KBM-7 (cell line): ENCODE measurements around the gene RIOK1.
"Not testable (repeated sequence)": the region's sequence is repeated elsewhere in the genome, so short reads cannot be mapped to it uniquely, and the experiment has no call there.

Source experiments
- DNase-seq: peaks from one replicate; pipeline ENCODE4 v3.0.0-alpha.2; 2015
- in situ Hi-C: fragments of 300-500 bp; cut with MboI; formaldehyde crosslinking; loops from 2 replicates; pipeline ENCODE4 v1.14.3; 2020; ENCODE audit warnings: low sequenced_read_pairs, low pct_unique_long_range_greater_than_20kb, mixed read lengths

Gene RIOK1

GRCh38 chr6:7389451-7390225 lies at the start of gene RIOK1, which contains the start of gene CAGE1:
RIOK1 (plus strand) TSS chr6:7389808; CDS start chr6:7390003, 195 bp downstream.
CAGE1 (minus strand) TSS chr6:7389742; CDS start chr6:7387173, 2,569 bp downstream.
- DNase-seq, result peak; percentile 97
- in situ Hi-C loops, result no loop called here

- no peak for DNase-seq
- in situ Hi-C loops, result no loop called here
These were observed 48.3 kb upstream of the RIOK1 start for GRCh38 chr6:7341271-7341670.

DNA sequence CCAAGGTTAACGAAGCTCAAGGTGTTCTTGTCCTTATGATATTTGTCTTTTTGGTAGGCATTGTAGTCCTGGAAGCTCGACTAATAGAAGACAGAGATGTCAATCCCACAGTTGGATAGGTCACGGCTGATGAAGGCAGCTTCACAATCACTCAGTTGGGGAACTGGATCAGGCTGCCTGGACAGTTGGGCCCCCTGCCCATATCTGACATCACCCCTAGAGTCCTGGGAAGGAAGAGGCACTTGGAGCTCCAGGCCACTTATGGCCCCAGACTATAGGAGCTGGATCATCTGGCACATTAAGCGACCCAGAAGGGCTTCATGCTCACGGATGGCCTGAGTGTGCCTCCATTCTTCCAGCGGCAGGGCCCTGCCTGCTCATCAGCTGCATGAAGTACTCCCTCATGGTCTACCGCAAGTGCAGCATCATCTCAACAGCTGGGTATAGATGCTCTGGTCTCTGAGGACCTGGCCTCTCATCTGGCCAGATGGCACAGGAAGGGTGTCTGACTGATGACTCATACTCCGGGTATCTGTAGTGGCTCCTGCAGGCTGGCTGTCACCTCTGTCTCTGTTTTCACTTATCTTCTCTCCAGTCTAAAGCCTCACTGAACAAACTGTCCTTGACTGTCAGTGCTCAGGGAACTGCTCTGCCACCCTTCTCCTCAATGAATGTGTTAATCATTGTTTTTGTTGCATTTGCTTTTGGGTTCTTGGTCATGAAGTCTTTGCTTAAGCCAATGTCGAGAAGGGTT lies 47.4 kb upstream of the RIOK1 start:
- DNase-seq, result no peak

DNA sequence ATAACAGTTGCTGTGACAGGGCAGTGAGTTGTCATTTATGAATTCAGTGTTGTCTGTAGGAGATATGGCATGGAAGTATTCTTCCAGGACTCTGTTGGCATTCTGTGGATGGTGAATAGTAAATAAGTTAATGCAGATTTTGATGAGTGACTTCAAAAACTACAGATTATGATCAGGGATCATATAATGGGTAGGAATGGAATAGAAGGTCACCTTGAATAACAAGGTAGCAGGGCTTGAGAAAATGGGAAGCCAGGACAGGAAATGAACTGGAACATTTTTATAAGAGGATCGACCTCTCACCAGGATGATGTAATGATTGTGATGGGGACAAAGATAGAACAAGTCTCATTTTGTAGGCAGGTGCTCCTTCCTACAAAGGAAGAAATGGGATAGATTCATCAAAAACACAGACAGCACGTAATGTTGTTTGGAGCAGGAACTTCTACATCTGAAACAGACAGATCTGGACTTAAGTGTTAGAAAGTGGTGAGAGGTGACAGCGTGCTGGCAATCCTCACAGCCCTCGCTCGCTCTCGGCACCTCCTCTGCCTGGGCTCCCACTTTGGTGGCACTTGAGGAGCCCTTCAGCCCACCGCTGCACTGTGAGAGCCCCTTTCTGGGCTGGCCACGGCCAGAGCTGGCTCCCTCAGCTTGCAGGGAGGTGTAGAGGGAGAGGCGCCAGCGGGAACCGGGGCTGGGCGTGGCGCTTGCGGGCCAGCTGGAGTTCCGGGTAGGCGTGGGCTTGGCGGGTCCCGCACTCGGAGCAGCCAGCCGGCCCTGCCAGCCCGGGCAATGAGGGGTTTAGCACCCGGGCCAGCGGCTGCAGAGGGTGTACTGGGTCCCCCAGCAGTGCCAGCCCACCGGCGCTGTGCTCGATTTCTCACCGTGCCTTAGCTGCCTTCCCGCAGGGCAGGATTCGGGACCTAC lies 45.8 kb upstream of the RIOK1 start:
- peak; percentile 53 for DNase-seq
- in situ Hi-C loops, result no loop called here

More for the DNA sequence above, 47.4 kb upstream of the RIOK1 start:
- in situ Hi-C loops, result no loop called here

DNA sequence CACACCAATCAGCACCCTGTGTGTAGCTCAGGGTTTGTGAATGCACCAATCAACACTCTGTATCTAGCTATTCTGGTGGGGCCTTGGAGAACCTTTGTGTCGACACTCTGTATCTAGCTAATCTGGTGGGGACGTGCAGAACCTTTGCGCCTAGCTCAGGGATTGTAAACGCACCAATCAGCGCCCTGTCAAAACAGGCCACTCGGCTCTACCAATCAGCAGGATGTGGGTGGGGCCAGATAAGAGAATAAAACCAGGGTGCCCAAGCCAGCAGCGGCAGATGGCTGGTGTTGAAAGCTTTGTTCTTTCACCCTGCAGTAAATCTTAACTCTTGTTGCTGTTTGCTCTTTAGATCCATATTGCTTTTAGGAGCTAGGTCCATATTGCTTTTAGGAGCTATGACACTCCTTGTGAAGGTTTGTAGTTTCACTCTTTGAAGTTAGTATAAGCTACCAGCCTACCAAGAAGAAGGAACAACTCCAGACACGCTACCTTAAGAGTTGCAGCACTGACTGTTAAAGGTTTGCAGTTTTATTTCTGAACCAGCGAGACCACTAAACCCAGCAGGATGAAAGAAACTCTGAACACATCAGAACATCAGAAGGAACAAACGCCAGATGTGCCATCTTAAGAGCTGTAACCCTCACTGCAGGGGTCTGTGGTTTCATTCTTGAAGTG lies 44.7 kb upstream of the RIOK1 start:
- DNase-seq, in situ Hi-C loops: not testable (repeated sequence)

DNA sequence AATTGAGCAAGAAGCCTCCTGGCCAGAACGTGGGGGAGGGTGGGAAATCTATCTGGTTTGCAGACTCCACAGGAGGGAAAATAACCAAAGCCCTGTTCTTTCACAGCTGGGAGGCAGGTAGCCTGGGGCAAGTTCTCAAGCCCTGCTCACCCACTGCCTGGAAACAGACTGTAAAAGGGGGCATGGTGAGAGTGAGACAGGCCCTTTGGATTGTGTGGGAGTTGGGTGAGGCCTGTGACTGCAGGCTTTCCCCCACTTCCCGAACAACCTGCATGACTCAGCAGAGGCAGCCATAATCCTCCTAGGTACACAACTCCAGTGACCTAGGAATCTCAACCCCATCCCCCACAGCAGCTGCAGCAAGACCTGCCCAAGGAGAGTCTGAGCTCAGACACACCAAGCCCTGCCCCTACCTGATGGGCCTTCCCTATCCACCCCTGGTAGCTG lies 42.0 kb upstream of the RIOK1 start:
- peak; percentile 68 for DNase-seq
- in situ Hi-C loops, result not testable (repeated sequence)

GRCh38 chr6:7350591-7350990 lies 39.0 kb upstream of the RIOK1 start:
- DNase-seq, in situ Hi-C loops: not testable (repeated sequence)

DNA sequence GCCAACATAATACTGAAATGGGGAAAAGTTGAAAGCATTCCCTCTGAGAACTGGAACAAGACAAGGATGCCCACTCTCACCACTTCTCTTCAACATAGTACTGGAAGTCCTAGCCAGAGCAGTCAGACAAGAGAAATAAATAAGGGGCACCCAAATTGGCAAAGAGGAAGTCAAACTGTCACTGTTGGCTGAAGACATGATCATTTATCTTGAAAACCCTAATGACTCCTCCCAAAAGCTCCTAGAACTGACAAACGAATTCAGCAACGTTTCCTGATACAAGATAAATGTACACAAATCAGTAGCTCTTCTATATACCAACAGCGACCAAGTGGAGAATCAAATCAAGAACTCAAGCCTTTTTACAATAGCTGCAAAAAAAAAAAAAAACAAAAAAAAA lies 37.7 kb upstream of the RIOK1 start:
- DNase-seq, in situ Hi-C loops: not testable (repeated sequence)

DNA sequence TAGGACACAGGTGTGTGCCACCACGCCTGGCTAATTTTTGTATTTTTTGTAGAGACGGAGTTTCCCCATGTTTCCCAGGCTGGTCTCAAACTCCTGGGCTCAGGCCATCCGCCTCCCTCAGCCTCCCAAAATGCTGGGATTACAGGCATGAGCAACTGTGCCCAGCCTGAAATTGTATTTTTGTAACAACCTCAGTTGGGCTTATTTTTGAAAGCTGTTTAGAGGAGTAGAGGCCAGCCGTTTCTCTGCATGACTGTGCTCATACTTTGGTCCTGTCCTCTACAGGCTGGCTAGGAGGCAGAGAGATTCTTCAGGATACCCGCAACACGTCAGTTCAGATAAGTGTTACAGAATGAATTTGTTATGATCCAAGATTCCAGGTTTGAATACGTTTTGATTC lies 22.2 kb upstream of the RIOK1 start:
- DNase-seq, result no peak
- in situ Hi-C loops, result no loop called here

- in situ Hi-C loops, result no loop called here
- DNase-seq, result peak; percentile 32
These were observed 15.9 kb upstream of the RIOK1 start for GRCh38 chr6:7373739-7374138.

GRCh38 chr6:7377961-7378360 lies 11.6 kb upstream of the RIOK1 start:
- in situ Hi-C loops, result no loop called here

DNA sequence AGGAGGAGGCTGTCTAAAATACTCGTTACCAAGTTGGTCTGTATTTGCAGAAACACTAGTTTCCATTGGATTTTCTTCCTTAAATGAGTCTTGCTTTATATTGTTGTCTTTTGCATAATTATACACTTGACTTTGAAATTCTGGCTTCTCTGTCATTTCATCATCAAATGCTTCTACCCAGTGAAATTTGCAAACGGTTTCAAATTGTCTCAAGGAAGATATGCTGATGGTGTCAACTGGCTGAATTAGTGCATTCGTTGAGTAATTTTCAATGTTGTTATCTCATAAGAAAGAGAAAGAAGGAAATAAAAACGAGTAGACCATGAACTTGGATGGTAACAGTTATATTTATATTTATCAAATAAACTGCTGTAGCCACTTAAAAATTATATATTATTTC lies 10.9 kb upstream of the RIOK1 start:
- in situ Hi-C loops, result no loop called here
- no peak for DNase-seq

More at GRCh38 chr6:7377961-7378360, 11.6 kb upstream of the RIOK1 start:
- no peak for DNase-seq

- no peak for DNase-seq
- in situ Hi-C loops, result no loop called here
These were observed 8.5 kb upstream of the RIOK1 start for GRCh38 chr6:7381092-7381491.

- DNase-seq, result no peak
- in situ Hi-C loops, result no loop called here
These were observed 502 bp upstream of the RIOK1 start for GRCh38 chr6:7389162-7389450.

- in situ Hi-C loops, result no loop called here
- DNase-seq, result no peak
These were observed 744 bp downstream of the RIOK1 start for GRCh38 chr6:7390226-7390878.

- DNase-seq, result peak; percentile 11
- in situ Hi-C loops, result no loop called here
These were observed 1.5 kb downstream of the RIOK1 start for GRCh38 chr6:7391151-7391550.

DNA sequence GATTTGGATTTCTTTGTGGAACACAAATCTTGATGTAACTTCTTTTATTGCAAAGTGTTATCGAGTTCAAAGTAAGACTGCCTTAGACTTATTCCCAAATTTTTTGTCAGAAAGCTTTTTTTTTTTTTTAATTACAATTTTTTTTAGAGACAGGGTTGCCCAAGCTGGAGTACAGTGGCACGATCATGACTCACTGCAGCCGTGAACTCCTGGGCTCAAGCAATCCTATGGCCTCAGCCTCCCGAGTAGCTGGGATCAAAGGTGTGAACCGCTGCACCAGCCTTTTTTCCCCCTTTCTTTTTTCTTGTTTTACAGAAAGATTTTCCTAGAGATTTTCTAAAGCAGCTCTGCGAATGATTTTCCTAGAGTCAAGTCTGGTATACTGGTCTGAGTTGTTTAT lies 2.8 kb downstream of the RIOK1 start:
- in situ Hi-C loops, result no loop called here
- no peak for DNase-seq

- in situ Hi-C loops, result no loop called here
- no peak for DNase-seq
These were observed 11.5 kb downstream of the RIOK1 start for GRCh38 chr6:7401075-7401474.
